Ectodermal cell (in vitro differentiated cells): ENCODE results near the gene PTPRN2.

Source experiments
- H3K27ac ChIP-seq: 2 replicates; pipeline ENCODE4 v1.7.0; 2013; ENCODE audit warnings: mild to moderate bottlenecking, low read depth, low read length; ENCODE audit not compliant: insufficient read depth, poor library complexity, severe bottlenecking
- H3K27me3 ChIP-seq: 2 replicates; pipeline ENCODE4 v1.7.0; 2013; ENCODE audit warnings: mild to moderate bottlenecking, low read length; ENCODE audit not compliant: insufficient read depth, control insufficient read depth, poor library complexity, severe bottlenecking
- H3K36me3 ChIP-seq: one replicate; pipeline ENCODE4 v1.7.0; 2013; ENCODE audit warnings: low read length; ENCODE audit not compliant: control insufficient read depth, insufficient read depth
- H3K4me1 ChIP-seq: one replicate; pipeline ENCODE4 v1.7.0; 2013; ENCODE audit warnings: low read length; ENCODE audit not compliant: control insufficient read depth, insufficient read depth
- H3K4me3 ChIP-seq: 2 replicates; pipeline ENCODE4 v1.7.0; 2013; ENCODE audit warnings: low read depth, low read length, control low read depth; ENCODE audit not compliant: insufficient read depth
- H3K9me3 ChIP-seq: 2 replicates; pipeline ENCODE4 v1.7.0; 2013; ENCODE audit warnings: mild to moderate bottlenecking, low read length, moderate library complexity; ENCODE audit not compliant: control insufficient read depth
- WGBS, 2 experiments: methylation state at CpG; one replicate each; pipeline ENCODE4 v1.1.7; 2013; ENCODE audit warnings: missing lambda C conversion rate in 2 of 2; 5-methylcytosine and 5-hydroxymethylcytosine counted together

The PTPRN2 gene

DNA sequence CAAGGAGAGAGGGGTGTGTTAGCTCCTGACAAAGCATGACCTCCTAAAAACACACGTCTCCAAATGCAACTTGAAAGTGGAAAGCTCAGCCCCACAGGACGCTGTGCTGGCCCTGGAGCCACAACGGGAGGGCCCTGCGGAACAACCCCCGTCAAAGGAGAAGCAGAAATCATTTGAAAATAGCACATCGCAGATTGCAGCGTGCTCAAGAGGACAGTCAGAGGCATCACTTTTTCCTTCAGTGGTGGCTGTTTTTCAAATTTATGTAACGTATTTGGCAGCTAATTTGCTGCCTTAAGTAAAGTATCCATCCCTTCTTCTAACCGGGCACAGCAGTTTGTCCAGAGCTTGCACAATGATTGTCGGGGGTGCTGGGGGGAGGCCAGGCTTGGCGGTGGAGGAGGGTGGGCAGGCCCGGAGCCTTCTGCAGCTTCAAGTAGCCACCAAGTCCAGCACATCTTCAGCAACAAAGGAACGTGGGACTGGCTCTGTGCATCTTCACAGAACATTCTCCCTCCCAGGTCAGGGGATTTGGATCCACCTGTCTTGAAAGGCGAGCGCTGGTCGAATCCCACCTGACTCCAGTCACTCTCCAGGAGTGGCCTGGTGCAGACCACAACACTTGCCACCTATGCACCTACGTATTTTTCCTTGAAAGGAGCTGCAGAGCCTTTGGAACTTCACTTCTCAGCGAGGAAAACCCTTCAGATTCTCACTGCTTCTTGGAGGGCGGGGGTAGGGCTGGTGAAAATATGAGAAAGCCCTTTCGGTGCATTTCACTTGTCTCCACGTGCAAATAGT, 904.5 kb downstream of the PTPRN2 start:
- Histone ChIP-seq H3K9me3 (peaks cover 6% of the 10 kb centered on the region), H3K27me3 (peaks cover 84% of the 10 kb centered on the region), H3K27ac (no peak overlapping the region), H3K4me3 (no peak overlapping the region), H3K36me3 (no peaks in the 10 kb centered on the region), H3K4me1 (no peaks in the 10 kb centered on the region)
- WGBS, 2 experiments, result 60 to 63% methylated on average over 21 of the region's 21 CpGs

GRCh38 chr7:157682064-157682945, 905.3 kb downstream of the PTPRN2 start:
- Histone ChIP-seq H3K9me3 (peaks cover 6% of the 10 kb centered on the region), H3K27ac (no peak overlapping the region), H3K4me1 (no peaks in the 10 kb centered on the region), H3K4me3 (no peak overlapping the region), H3K27me3 (peaks cover 75% of the 10 kb centered on the region), H3K36me3 (no peaks in the 10 kb centered on the region)
- 70% methylated on average over 28 of the region's 28 CpGs for WGBS, 2 experiments

- H3K36me3 ChIP-seq, result no peaks in the 10 kb centered on the region
- H3K27me3 ChIP-seq, result peaks cover 49% of the 10 kb centered on the region
Observed at GRCh38 chr7:157679607-157680006, 908.0 kb downstream of the PTPRN2 start.

GRCh38 chr7:157678501-157678900, 909.1 kb downstream of the PTPRN2 start:
- WGBS, 2 experiments, result 64 to 67% methylated on average over 9 of the region's 9 CpGs
- Histone ChIP-seq H3K36me3 (no peaks in the 10 kb centered on the region), H3K27ac (no peak overlapping the region), H3K4me1 (no peaks in the 10 kb centered on the region), H3K9me3 (no peaks in the 10 kb centered on the region), H3K27me3 (peaks cover 43% of the 10 kb centered on the region), H3K4me3 (no peak overlapping the region)

More at GRCh38 chr7:157679607-157680006, 908.0 kb downstream of the PTPRN2 start:
- Histone ChIP-seq H3K4me3 (no peak overlapping the region), H3K27ac (no peak overlapping the region), H3K4me1 (no peaks in the 10 kb centered on the region), H3K9me3 (peaks cover 3% of the 10 kb centered on the region)
- WGBS, 2 experiments, result 48 to 54% methylated on average over 9 of the region's 9 CpGs

- Histone ChIP-seq H3K36me3 (no peaks in the 10 kb centered on the region), H3K4me3 (no peak overlapping the region), H3K27ac (no peak overlapping the region), H3K27me3 (peaks cover 24% of the 10 kb centered on the region), H3K9me3 (no peaks in the 10 kb centered on the region), H3K4me1 (no peaks in the 10 kb centered on the region)
- 74% methylated on average over 19 of the region's 19 CpGs for WGBS, 2 experiments
Observed at GRCh38 chr7:157676456-157677255, 911.0 kb downstream of the PTPRN2 start.

DNA sequence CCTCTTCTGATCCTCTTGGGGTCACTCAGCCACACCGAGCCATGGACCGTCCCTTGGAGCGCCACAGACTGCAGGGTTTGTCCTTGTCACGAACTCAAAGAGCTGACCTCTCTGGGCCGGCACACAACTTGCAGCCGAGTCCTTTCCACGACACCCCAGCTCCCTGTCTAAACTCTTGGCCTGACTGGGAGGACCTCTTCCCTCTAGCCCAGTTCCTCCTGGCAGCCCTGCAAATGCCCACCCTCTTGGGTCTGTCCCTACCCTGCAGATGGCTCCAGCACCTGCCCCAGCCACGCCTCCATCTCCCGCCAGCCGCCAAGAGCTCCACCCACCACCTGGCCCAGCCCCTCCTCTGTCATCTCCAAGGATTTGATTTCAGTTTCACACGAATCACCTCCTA, 911.6 kb downstream of the PTPRN2 start:
- H3K9me3 ChIP-seq, result no peaks in the 10 kb centered on the region
- WGBS, 2 experiments, result 80 to 82% methylated on average over 11 of the region's 11 CpGs
- no peak overlapping the region for H3K27ac ChIP-seq
- H3K4me1 ChIP-seq, result no peaks in the 10 kb centered on the region
- H3K36me3 ChIP-seq, result no peaks in the 10 kb centered on the region
- H3K4me3 ChIP-seq, result no peak overlapping the region
- H3K27me3 ChIP-seq, result peaks cover 23% of the 10 kb centered on the region

DNA sequence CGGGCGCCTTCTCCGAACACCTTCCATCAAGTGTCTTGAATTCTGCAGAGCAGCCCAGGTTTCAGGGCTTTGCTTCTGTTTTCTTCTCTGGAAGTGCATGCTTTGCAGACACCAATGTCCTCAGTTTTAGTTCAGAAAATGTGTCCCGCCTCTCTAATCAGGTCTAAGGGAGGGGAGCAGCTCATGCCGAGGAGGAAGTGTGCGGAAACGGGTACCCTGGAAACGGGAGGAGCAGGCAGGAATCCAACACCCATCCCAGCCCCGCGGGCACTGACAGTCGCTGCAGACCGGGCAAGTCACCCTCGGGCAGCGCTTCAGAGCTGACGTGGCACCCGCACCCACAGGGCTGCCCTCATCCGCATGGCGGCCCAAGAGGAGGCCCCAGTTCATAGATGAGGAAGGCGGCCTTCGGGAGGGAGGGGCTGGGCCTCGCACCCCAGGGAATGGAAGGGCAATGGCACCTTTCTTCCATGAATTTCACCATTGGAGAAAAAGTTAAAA, 912.1 kb downstream of the PTPRN2 start:
- H3K9me3 ChIP-seq, result no peaks in the 10 kb centered on the region
- H3K27ac ChIP-seq, result no peak overlapping the region
- peaks cover 18% of the 10 kb centered on the region for H3K27me3 ChIP-seq
- H3K4me1 ChIP-seq, result no peaks in the 10 kb centered on the region
- no peaks in the 10 kb centered on the region for H3K36me3 ChIP-seq
- WGBS, 2 experiments, result 87 to 92% methylated on average over 21 of the region's 21 CpGs
- H3K4me3 ChIP-seq, result no peak overlapping the region

DNA sequence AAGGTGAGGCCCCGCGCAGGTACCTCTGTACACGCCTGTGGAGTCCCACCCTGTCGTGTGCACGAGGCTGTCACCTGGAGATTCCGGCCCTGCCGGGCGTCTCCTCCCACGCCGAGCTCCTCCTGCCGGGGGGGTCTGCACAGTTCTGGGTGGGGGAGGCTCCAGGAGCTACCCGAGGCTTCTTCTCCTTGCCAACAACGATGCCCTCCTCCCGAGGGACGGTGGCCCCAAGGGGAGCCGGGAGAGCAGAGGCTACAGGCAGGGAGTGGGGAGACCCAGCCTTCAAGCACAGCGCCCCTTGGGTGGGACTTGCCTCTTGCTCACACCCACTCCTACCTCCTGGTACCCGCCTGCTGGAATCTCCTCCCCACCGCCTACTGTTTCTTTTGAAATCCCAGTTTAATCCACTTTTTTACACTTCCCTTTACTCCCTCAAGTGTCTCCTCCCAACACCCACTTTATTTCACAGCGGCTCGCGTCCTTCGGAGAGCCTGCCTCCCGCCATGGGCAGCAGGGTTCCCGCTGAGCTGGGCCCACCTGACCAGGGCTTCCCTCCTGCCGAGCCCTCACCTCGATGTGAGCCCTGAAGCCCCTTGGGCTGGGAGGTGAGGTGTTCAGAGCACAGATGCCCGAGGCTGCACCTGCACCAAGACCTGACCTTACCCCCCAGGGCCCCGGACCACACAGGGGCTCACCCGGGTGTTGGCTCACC, 912.8 kb downstream of the PTPRN2 start:
- Histone ChIP-seq H3K4me1 (no peaks in the 10 kb centered on the region), H3K9me3 (no peaks in the 10 kb centered on the region), H3K27ac (no peak overlapping the region), H3K27me3 (peaks cover 14% of the 10 kb centered on the region), H3K36me3 (no peaks in the 10 kb centered on the region), H3K4me3 (no peak overlapping the region)
- 87 to 89% methylated on average over 30 of the region's 30 CpGs for WGBS, 2 experiments

- no peaks in the 10 kb centered on the region for H3K9me3 ChIP-seq
- H3K4me1 ChIP-seq, result no peaks in the 10 kb centered on the region
- no peak overlapping the region for H3K4me3 ChIP-seq
- 82 to 83% methylated on average over 28 of the region's 28 CpGs for WGBS, 2 experiments
- no peak overlapping the region for H3K27ac ChIP-seq
- no peaks in the 10 kb centered on the region for H3K36me3 ChIP-seq
- H3K27me3 ChIP-seq, result peaks cover 7% of the 10 kb centered on the region
Observed at GRCh38 chr7:157674027-157674714, 913.5 kb downstream of the PTPRN2 start.
